ENCODE results near the gene NPBWR2. TPM values are rescaled to one million over a fixed set of nuclear protein-coding genes. Genes with fewer than 3 reads are reported as not detected.

NPBWR2 gene
- polyA plus RNA-seq, 1 donor (not counting 4 experiments of a cell fraction or from before 2014, with no cell fraction given): not detected

DNA sequence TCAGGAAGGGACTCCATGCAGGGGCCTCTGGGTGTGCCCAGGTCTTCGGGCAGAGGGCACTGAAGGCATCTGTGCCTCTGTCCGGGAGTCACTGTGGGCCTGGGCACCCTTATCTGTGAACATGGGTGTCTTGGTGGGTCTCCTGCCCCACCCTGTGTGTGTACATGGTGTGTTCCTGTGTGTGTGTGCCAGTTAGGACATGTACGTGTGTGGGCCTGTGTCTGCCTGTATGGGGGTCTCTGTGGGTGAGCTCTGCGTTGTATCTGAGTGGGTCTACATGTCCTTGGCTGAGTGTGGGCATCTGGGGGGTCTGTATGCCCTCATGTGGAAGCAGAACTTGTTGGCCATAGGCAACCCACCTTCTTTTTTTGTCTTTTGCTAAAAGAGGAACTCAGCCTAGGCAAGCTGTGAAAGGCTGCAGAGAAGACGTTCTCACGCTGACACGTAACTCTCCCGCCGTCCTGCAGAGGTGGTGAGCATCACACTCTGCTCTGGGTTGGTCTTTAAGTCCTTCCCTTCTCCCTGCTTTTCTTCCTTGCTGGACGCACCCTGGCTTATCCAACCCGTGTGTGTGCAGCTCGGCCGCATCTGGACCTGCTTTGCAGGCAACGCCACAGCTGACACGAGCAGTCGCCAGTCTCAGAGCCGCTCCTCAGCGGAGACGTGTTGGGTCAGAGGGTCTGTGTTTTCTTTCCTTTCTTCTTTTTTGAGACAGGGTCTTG is 532 bp upstream of the NPBWR2 start:
- Histone ChIP-seq H3K36me3 (ENCODE audit: control insufficient read depth in 2 of 2, extremely low read depth in 1 of 2, insufficient read depth in 2 of 2, low read length in 2 of 2) (no peaks in the 10 kb centered on the region), H3K27ac (ENCODE audit: control insufficient read depth, insufficient read depth, low read length) (no peak overlapping the region), H3K9ac (ENCODE audit: control insufficient read depth, extremely low read depth, insufficient read depth, low read length) (no peak overlapping the region), H3K9me1 (ENCODE audit: control insufficient read depth, extremely low read depth, insufficient read depth, low read length) (no peaks in the 10 kb centered on the region), H4K20me1 (ENCODE audit: control insufficient read depth, extremely low read depth, insufficient read depth, low read length) (no peaks in the 10 kb centered on the region), H3K27me3 (ENCODE audit: control insufficient read depth, extremely low read depth, insufficient read depth, low read length) (peaks cover 12% of the 10 kb centered on the region), H3K4me1 (ENCODE audit: control insufficient read depth, extremely low read depth, insufficient read depth, low read length) (no peaks in the 10 kb centered on the region), H3K4me3 (ENCODE audit: control insufficient read depth in 2 of 3, extremely low read depth in 1 of 3, insufficient read depth in 2 of 3, low read depth in 1 of 3, low read length in 3 of 3) (no peak overlapping the region), H3K79me2 (ENCODE audit: control insufficient read depth, insufficient read depth, low read length) (no peaks in the 10 kb centered on the region), H3K4me2 (ENCODE audit: control insufficient read depth, extremely low read depth, insufficient read depth, low read depth, low read length) (no peak overlapping the region), H3K9me3 (ENCODE audit: control insufficient read depth, low read depth, low read length) (no peaks in the 10 kb centered on the region), H2AFZ (ENCODE audit: control insufficient read depth, low read length) (no peak overlapping the region)
- dilution Hi-C loops (cut with MboI; ENCODE audit: extremely low pct_ligation_motif_present, low sequenced_read_pairs): no loop called here
- FAIRE-seq: no peak
- DNase-seq (ENCODE audit: low read depth, low spot score): no peak
- no peak for TF ChIP-seq EZH2 (IDR thresholded peaks at IDR 0.05; ENCODE audit: low read length)
- no peak for TF ChIP-seq CTCF (optimal IDR thresholded peaks at IDR 0.05 in 1 of 3, IDR thresholded peaks at IDR 0.05 in 1 of 3, conservative IDR thresholded peaks at IDR 0.05 in 1 of 3; ENCODE audit: extremely low read depth in 1 of 3, insufficient read depth in 2 of 3, low read length in 3 of 3)

- no peaks in the 10 kb centered on the region for H3K9me3 ChIP-seq (ENCODE audit: control insufficient read depth, low read depth, low read length)
- no peaks in the 10 kb centered on the region for H3K9me1 ChIP-seq (ENCODE audit: control insufficient read depth, extremely low read depth, insufficient read depth, low read length)
- no peak overlapping the region for H3K27ac ChIP-seq (ENCODE audit: control insufficient read depth, insufficient read depth, low read length)
- no peak overlapping the region for H2AFZ ChIP-seq (ENCODE audit: control insufficient read depth, low read length)
- TF ChIP-seq EZH2 (IDR thresholded peaks at IDR 0.05; ENCODE audit: low read length) (no peak), CTCF (optimal IDR thresholded peaks at IDR 0.05 in 1 of 3, IDR thresholded peaks at IDR 0.05 in 1 of 3, conservative IDR thresholded peaks at IDR 0.05 in 1 of 3; ENCODE audit: extremely low read depth in 1 of 3, insufficient read depth in 2 of 3, low read length in 3 of 3) (no peak)
- no peak overlapping the region for H3K4me3 ChIP-seq (ENCODE audit: control insufficient read depth in 2 of 3, extremely low read depth in 1 of 3, insufficient read depth in 2 of 3, low read depth in 1 of 3, low read length in 3 of 3)
- dilution Hi-C loops (cut with MboI; ENCODE audit: extremely low pct_ligation_motif_present, low sequenced_read_pairs): no loop called here
- peaks cover 24% of the 10 kb centered on the region for H3K27me3 ChIP-seq (ENCODE audit: control insufficient read depth, extremely low read depth, insufficient read depth, low read length)
- no peaks in the 10 kb centered on the region for H4K20me1 ChIP-seq (ENCODE audit: control insufficient read depth, extremely low read depth, insufficient read depth, low read length)
- no peaks in the 10 kb centered on the region for H3K4me1 ChIP-seq (ENCODE audit: control insufficient read depth, extremely low read depth, insufficient read depth, low read length)
- DNase-seq (ENCODE audit: low read depth, low spot score) (no peak), FAIRE-seq (no peak)
- H3K36me3 ChIP-seq (ENCODE audit: control insufficient read depth in 2 of 2, extremely low read depth in 1 of 2, insufficient read depth in 2 of 2, low read length in 2 of 2): no peaks in the 10 kb centered on the region
- no peak overlapping the region for H3K4me2 ChIP-seq (ENCODE audit: control insufficient read depth, extremely low read depth, insufficient read depth, low read depth, low read length)
- no peaks in the 10 kb centered on the region for H3K79me2 ChIP-seq (ENCODE audit: control insufficient read depth, insufficient read depth, low read length)
- H3K9ac ChIP-seq (ENCODE audit: control insufficient read depth, extremely low read depth, insufficient read depth, low read length): no peak overlapping the region
These were observed 867 bp downstream of the NPBWR2 start for GRCh38 chr20:64106435-64106961.

Data from keratinocyte (primary cell).